HepG2 (cell line): Measurements from ENCODE around the gene MRPL27.

ENCODE experiments used
- ETV6 ChIP-seq: sonication (generic); formaldehyde crosslinking; conservative IDR thresholded peaks from 2 replicates; pipeline ENCODE4 v1.4.0; 2020; ENCODE audit warnings: missing genetic modification reagents
- SP1 ChIP-seq, 2 experiments: fragments of 450-650 bp in 1 of 2; sonication (generic) in 1 of 2; formaldehyde crosslinking in 1 of 2; IDR thresholded peaks; 2 replicates each; pipeline versions ENCODE4 v1.4.0 to v1.6.1; 2016 to 2020; ENCODE audit warnings: missing genetic modification reagents in 1 of 2
- ZNF326 ChIP-seq: sonication (generic); formaldehyde crosslinking; IDR thresholded peaks from 2 replicates; pipeline ENCODE4 v1.4.0; 2020; ENCODE audit warnings: missing genetic modification reagents, borderline replicate concordance
- TF ChIP-seq, protein P1 (sequence below): sonication (generic); formaldehyde crosslinking; IDR thresholded peaks from 2 replicates; pipeline ENCODE4 v1.5.0; 2020; ENCODE audit warnings: mild to moderate bottlenecking, missing genetic modification reagents, moderate library complexity

DNA sequence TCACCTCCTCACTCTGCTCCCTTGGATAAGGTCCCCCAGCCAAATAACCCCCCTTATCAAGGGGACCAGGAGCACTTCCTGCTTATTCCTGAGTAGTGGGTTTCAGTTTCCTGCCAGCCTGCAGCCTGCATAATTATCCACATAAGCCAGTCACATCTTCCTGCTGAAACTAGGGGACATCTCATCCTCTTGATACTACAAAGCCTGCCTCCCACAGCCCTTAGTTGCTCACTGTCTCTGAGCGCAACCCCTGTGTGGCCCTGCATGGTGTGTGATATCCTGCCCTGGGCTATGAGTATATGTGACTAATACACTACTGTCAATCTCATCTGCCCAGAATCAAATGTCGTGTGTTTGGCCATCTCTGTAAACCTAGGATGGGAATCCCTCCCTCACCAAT, 35.0 kb downstream of the MRPL27 start:
- TF ChIP-seq ETV6 (CRISPR knock-in tag) (no peak), ZNF326 (no peak), SP1 (IDR thresholded peaks at IDR 0.05) (no peak), SP1 (CRISPR knock-in tag; IDR thresholded peaks at IDR 0.05) (no peak)
- TF ChIP-seq, protein P1, sequence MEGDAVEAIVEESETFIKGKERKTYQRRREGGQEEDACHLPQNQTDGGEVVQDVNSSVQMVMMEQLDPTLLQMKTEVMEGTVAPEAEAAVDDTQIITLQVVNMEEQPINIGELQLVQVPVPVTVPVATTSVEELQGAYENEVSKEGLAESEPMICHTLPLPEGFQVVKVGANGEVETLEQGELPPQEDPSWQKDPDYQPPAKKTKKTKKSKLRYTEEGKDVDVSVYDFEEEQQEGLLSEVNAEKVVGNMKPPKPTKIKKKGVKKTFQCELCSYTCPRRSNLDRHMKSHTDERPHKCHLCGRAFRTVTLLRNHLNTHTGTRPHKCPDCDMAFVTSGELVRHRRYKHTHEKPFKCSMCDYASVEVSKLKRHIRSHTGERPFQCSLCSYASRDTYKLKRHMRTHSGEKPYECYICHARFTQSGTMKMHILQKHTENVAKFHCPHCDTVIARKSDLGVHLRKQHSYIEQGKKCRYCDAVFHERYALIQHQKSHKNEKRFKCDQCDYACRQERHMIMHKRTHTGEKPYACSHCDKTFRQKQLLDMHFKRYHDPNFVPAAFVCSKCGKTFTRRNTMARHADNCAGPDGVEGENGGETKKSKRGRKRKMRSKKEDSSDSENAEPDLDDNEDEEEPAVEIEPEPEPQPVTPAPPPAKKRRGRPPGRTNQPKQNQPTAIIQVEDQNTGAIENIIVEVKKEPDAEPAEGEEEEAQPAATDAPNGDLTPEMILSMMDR, result no peak
